Stimulated activated CD4-positive, alpha-beta T cell treated with anti-CD3 and anti-CD28 coated beads, Interleukin-12 subunit alpha, Interleukin-12 subunit beta, amount 100 ng/mL, for 48 hours (primary cell): Measurements from ENCODE around the gene ARFGEF2.
"Not testable (repeated sequence)": the region's sequence is repeated elsewhere in the genome, so short reads cannot be mapped to it uniquely, and the experiment has no call there.

Experiments used
- DNase-seq, 3 donors: peaks; one replicate each; pipeline ENCODE4 v3.0.0-alpha.2; 2020; ENCODE audit warnings: low read depth in 2 of 3, low spot score in 1 of 3

ARFGEF2 gene

GRCh38 chr20:48951041-48951440 lies 29.5 kb downstream of the ARFGEF2 start:
- no peak for DNase-seq

GRCh38 chr20:48951646-48952045 lies 30.1 kb downstream of the ARFGEF2 start:
- DNase-seq, result no peak

GRCh38 chr20:48952656-48953055 lies 31.1 kb downstream of the ARFGEF2 start:
- no peak for DNase-seq

GRCh38 chr20:48953653-48954052 lies 32.1 kb downstream of the ARFGEF2 start:
- no peak for DNase-seq

- DNase-seq, result no peak
Observed at GRCh38 chr20:48956052-48956451, 34.5 kb downstream of the ARFGEF2 start.

GRCh38 chr20:48957053-48957481 lies 35.6 kb downstream of the ARFGEF2 start:
- DNase-seq, result no peak

- DNase-seq, result no peak
Observed at GRCh38 chr20:48957533-48957932, 36.0 kb downstream of the ARFGEF2 start.

GRCh38 chr20:48958743-48959142 lies 37.2 kb downstream of the ARFGEF2 start:
- no peak for DNase-seq

GRCh38 chr20:48959899-48960550 lies 38.5 kb downstream of the ARFGEF2 start:
- no peak for DNase-seq

- no peak for DNase-seq
Observed at GRCh38 chr20:48962421-48962820, 40.9 kb downstream of the ARFGEF2 start.

- no peak for DNase-seq
Observed at GRCh38 chr20:48962976-48963771, 41.7 kb downstream of the ARFGEF2 start.

GRCh38 chr20:48965189-48965910 lies 43.8 kb downstream of the ARFGEF2 start:
- no peak for DNase-seq

- no peak for DNase-seq
Observed at GRCh38 chr20:48970681-48971365, 49.3 kb downstream of the ARFGEF2 start.

- no peak for DNase-seq
Observed at GRCh38 chr20:48971956-48972355, 50.4 kb downstream of the ARFGEF2 start.

GRCh38 chr20:48972816-48973215 lies 51.3 kb downstream of the ARFGEF2 start:
- no peak for DNase-seq

- no peak for DNase-seq
Observed at GRCh38 chr20:48975955-48976354, 54.4 kb downstream of the ARFGEF2 start.

- DNase-seq, result not testable (repeated sequence)
Observed at GRCh38 chr20:48979980-48980379, 58.5 kb downstream of the ARFGEF2 start.

GRCh38 chr20:48983423-48984400 lies 62.2 kb downstream of the ARFGEF2 start:
- DNase-seq, result no peak

GRCh38 chr20:48984575-48985219 lies 63.2 kb downstream of the ARFGEF2 start:
- no peak for DNase-seq

- DNase-seq, result no peak
Observed at GRCh38 chr20:48986899-48987298, 65.4 kb downstream of the ARFGEF2 start.
